ENCODE data around the gene RERE.

DNA sequence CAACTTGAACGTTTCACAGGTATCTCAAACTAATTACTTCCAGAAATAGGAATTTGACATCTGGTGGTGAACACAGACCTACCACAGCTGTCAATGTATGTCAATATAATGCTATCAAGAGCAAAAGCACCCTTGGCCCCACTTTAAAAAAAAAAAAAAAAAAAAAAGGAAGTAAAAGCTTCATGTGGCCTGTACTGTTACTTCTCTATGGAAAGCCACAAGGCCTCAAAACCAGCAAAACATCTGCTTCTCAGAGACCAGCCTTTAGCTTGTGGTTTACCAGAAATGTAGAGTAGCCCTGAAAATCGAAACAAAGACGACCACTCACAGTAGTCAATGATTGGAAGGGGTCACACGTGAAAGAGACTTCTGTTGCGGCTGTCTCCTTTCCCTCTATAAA is 389.9 kb downstream of the RERE start:
- TF ChIP-seq, protein P1, sequence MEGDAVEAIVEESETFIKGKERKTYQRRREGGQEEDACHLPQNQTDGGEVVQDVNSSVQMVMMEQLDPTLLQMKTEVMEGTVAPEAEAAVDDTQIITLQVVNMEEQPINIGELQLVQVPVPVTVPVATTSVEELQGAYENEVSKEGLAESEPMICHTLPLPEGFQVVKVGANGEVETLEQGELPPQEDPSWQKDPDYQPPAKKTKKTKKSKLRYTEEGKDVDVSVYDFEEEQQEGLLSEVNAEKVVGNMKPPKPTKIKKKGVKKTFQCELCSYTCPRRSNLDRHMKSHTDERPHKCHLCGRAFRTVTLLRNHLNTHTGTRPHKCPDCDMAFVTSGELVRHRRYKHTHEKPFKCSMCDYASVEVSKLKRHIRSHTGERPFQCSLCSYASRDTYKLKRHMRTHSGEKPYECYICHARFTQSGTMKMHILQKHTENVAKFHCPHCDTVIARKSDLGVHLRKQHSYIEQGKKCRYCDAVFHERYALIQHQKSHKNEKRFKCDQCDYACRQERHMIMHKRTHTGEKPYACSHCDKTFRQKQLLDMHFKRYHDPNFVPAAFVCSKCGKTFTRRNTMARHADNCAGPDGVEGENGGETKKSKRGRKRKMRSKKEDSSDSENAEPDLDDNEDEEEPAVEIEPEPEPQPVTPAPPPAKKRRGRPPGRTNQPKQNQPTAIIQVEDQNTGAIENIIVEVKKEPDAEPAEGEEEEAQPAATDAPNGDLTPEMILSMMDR (IDR thresholded peaks at IDR 0.05) = no peak
- no peak for TF ChIP-seq POLR2A (IDR thresholded peaks at IDR 0.05)

Data from body of pancreas (tissue), 4 donors.